SH-SY5Y (cell line): ENCODE results near the gene HDAC1.

Source experiments
- GATA2 ChIP-seq: IDR thresholded peaks from 2 replicates; pipeline ENCODE4 v1.6.1; 2011; ENCODE audit warnings: mild to moderate bottlenecking, low read depth, low read length
- GATA3 ChIP-seq: IDR thresholded peaks from 2 replicates; pipeline ENCODE4 v1.6.1; 2011; ENCODE audit warnings: low read depth, mild to moderate bottlenecking, low read length, moderate library complexity

DNA sequence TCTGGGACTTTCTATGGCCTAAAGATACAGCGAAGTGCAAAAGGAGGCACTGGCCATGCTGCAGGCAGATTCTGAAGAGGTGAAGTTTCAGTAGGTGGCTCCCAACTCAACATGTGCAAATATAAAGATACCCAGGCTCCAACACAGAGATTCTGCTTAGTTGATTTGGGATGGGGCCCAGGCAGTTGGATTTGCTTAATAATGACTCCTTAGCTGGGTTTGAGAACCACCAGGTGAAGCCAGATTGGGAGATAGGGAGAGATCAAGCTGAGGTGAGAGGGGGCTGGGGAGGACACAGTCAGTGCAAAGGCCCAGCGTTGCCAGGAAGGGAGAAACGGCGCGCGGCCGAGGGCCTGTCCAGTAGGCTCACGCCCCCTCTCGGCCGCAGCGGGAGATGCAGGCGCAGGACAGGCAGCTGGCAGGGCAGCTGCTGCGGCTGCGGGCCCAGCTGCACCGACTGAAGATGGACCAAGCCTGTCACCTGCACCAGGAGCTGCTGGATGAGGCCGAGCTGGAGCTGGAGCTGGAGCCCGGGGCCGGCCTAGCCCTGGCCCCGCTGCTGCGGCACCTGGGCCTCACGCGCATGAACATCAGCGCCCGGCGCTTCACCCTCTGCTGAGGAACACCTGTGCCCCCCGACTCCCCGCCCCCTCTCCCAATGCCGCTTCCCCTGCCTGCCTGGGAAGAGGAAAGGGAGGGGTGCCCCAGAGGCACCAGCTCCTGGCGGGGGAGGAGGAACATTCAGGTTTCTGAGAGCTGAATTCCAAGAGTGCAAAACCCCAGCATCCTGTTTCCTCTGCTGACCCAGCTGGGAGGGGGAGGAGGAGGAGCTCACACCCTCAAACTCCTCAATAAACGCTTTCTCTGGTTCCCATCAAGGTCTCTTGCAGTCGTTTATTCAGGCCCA is 43.6 kb upstream of the HDAC1 start:
- no peak for TF ChIP-seq GATA2
- TF ChIP-seq GATA3 = no peak
